ENCODE data around the gene HEATR1. TPM values are rescaled to one million over a fixed set of nuclear protein-coding genes. Genes with fewer than 3 reads are reported as not detected.

Gene HEATR1
- total and polyA plus RNA-seq, 9 donors, result 5.4 to 51.6 (median 25.0) TPM

DNA sequence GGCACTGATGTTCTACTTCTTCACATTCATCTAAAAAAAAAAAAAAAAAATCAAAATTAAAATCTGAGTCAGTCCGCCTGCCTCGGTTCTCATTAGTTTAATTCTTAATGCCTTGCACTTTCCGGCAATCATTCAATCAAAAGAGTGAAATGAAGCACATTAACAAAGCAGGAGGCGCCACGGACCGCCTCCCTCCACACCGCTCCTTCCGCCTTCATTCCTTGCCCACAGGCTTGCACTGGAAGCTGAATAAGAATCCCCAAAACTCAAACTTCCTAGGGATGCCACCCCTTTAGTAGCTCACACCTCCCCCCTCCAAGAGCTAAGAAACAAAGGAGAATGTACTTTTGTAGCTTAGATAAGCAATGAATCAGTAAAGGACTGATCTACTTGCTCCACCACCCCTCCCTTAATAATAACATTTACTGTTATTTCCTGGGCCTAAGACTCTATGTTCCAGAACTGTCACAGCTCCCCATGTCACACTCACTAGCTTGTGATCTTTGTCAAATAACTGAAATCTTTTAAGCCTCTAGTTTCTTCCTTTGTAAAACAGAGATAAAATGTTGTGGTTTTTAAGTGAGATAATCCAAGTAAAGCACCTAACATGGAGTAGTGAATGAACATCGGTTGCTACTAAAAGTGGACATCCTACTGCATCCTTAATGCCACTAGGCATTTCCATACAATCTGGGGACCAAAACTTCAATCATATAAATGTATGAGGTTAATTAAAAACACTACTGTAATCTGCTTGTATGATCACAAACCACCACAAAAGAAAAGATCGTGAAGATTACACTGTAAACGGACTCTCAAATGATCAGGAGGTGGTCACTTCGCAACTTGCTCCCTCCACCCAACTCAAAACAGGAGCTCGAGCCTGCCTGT, 53.1 kb downstream of the HEATR1 start:
- H3K9me3 ChIP-seq, result no peaks in the 10 kb centered on the region
- H3K27me3 ChIP-seq, result no peaks in the 10 kb centered on the region
- no peaks in the 10 kb centered on the region for H3K36me3 ChIP-seq
- no peaks in the 10 kb centered on the region for H3K4me1 ChIP-seq (ENCODE audit: insufficient read depth)
- WGBS, 3 donors, result 82 to 84% (median 84%) methylated on average over 13 of the region's 13 CpGs
- H3K4me3 ChIP-seq, result no peak overlapping the region
- TF ChIP-seq, protein P1, sequence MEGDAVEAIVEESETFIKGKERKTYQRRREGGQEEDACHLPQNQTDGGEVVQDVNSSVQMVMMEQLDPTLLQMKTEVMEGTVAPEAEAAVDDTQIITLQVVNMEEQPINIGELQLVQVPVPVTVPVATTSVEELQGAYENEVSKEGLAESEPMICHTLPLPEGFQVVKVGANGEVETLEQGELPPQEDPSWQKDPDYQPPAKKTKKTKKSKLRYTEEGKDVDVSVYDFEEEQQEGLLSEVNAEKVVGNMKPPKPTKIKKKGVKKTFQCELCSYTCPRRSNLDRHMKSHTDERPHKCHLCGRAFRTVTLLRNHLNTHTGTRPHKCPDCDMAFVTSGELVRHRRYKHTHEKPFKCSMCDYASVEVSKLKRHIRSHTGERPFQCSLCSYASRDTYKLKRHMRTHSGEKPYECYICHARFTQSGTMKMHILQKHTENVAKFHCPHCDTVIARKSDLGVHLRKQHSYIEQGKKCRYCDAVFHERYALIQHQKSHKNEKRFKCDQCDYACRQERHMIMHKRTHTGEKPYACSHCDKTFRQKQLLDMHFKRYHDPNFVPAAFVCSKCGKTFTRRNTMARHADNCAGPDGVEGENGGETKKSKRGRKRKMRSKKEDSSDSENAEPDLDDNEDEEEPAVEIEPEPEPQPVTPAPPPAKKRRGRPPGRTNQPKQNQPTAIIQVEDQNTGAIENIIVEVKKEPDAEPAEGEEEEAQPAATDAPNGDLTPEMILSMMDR (IDR thresholded peaks at IDR 0.05), result no peak
- no peak for TF ChIP-seq POLR2A (IDR thresholded peaks at IDR 0.05)
- no peak for TF ChIP-seq EP300 (IDR thresholded peaks at IDR 0.05)
- DNase-seq, result no peak
- intact Hi-C loops (cut with DNase I), result no loop called here
- H3K27ac ChIP-seq, result no peak overlapping the region

DNA sequence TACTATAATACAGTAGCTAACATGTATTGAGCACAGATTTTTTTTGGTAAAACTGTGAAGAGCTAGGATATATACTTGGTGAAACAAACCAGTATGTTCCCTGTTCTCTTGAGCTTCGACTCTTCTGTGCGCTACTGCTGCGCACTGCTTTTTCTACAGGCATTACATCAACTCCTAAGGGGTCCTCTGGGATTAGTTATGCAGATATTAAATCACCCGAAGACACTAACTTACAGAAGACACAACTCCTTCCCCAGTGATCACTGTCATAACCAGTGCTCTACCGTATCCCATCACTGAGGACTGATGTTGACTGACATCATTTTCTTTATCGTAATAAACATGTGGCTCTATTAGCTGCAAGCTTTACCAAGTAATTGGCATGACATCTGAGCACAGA, 55.9 kb downstream of the HEATR1 start:
- 83 to 85% (median 83%) methylated on average over 6 of the region's 6 CpGs for WGBS, 3 donors
- no peak overlapping the region for H3K27ac ChIP-seq
- no peaks in the 10 kb centered on the region for H3K9me3 ChIP-seq
- H3K36me3 ChIP-seq, result no peaks in the 10 kb centered on the region
- intact Hi-C loops (cut with DNase I), result no loop called here
- no peak for DNase-seq
- H3K4me3 ChIP-seq, result no peak overlapping the region
- H3K27me3 ChIP-seq, result no peaks in the 10 kb centered on the region
- TF ChIP-seq, protein P1 (IDR thresholded peaks at IDR 0.05), result no peak
- no peaks in the 10 kb centered on the region for H3K4me1 ChIP-seq (ENCODE audit: insufficient read depth)

DNA sequence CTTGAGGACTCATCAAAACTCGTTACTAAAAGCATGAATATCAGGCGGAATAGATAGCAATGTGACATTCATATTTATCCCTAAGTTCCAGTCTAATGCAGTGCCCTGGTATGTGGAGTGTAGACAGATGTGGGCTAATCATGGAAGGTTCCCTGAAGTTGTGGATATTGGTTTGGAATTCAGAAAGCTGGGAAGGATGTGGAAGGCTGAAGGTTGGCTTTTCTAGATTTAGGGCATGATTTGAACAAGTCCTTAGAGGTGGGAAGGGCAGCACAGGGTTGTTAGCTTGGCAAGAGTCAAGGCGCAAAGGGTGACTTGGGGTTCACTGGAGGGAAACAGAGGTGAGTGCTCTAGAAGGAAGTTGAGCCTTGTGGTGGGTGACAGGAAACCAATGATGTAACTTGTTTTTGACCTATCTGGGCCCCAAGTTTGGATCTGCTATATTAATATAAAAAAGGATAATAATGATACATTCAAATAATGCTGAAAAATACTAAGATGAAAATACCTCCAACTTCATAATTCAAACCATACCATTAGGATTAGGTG, 58.6 kb downstream of the HEATR1 start:
- H3K9me3 ChIP-seq, result no peaks in the 10 kb centered on the region
- no peaks in the 10 kb centered on the region for H3K36me3 ChIP-seq
- 68 to 83% (median 70%) methylated on average over 3 of the region's 3 CpGs for WGBS, 3 donors
- TF ChIP-seq EP300 (IDR thresholded peaks at IDR 0.05), result no peak
- no peak for TF ChIP-seq POLR2A (IDR thresholded peaks at IDR 0.05)
- TF ChIP-seq, protein P1 (IDR thresholded peaks at IDR 0.05), result no peak
- H3K27me3 ChIP-seq, result no peaks in the 10 kb centered on the region
- intact Hi-C loops (cut with DNase I), result no loop called here
- H3K4me3 ChIP-seq, result no peak overlapping the region
- no peak for DNase-seq
- no peaks in the 10 kb centered on the region for H3K4me1 ChIP-seq (ENCODE audit: insufficient read depth)
- no peak overlapping the region for H3K27ac ChIP-seq

DNA sequence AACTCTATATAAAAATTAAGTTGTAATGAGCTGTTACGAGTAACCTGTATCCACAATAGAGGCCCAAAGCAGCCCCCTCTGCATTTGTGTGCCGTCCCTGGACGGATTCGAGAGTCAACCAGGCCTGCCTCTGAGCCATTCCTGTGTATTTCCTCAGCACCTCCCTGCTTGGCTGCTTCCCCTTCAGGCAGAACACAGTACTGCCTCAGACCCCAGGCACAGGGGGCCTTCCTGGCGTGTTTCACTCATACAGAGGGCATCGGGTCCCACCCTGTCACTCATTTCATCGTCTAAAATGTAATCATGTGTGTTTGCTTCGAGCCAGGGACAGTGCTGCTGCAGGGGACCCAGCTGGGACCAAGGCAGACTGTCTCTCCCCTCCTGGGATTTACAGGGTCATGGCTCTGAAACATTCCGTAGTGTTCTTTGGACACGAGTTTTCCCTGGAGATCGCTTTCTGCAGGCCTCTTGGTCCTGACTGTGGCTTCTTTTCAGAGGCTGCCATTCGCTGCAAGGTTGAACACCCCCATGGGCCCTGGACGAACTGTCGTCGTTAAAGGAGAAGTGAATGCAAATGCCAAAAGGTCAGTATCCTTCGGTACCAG, 61.1 kb downstream of the HEATR1 start:
- Histone ChIP-seq H3K27ac (no peak overlapping the region), H3K4me3 (no peak overlapping the region), H3K36me3 (no peaks in the 10 kb centered on the region), H3K4me1 (ENCODE audit: insufficient read depth) (no peaks in the 10 kb centered on the region), H3K27me3 (no peaks in the 10 kb centered on the region), H3K9me3 (no peaks in the 10 kb centered on the region)
- WGBS, 3 donors, result 71 to 81% (median 76%) methylated on average over 16 of the region's 16 CpGs
- DNase-seq, result no peak
- intact Hi-C loops (cut with DNase I), result no loop called here
- TF ChIP-seq, protein P1 (IDR thresholded peaks at IDR 0.05), result no peak
- TF ChIP-seq EP300 (IDR thresholded peaks at IDR 0.05) (no peak), POLR2A (IDR thresholded peaks at IDR 0.05) (no peak)

Measured in ovary (tissue), 9 donors.